OCI-LY1 (cell line): ENCODE results near the gene ADAMTS7.
"Not testable (repeated sequence)": the region's sequence is repeated elsewhere in the genome, so short reads cannot be mapped to it uniquely, and the experiment has no call there.

ENCODE experiments used
- H2AFZ ChIP-seq: fragments of 200-600 bp; sonication (generic), shearing (Covaris generic); 2 replicates; pipeline ENCODE4 v1.6.0; 2014; ENCODE audit warnings: antibody characterized with exemption, mild to moderate bottlenecking, low read length
- H3F3A ChIP-seq: fragments of 200-600 bp; sonication (generic), shearing (Covaris generic); 2 replicates; pipeline ENCODE4 v1.6.0; 2014; ENCODE audit warnings: mild to moderate bottlenecking, antibody characterized with exemption, low read length, moderate library complexity; ENCODE audit not compliant: insufficient read depth
- H3K27ac ChIP-seq: fragments of 200-600 bp; sonication (generic); 2 replicates; pipeline ENCODE4 v1.5.1; 2014; ENCODE audit warnings: low read length, mixed run types, mild to moderate bottlenecking, low read depth; ENCODE audit not compliant: poor library complexity, severe bottlenecking
- H3K27me3 ChIP-seq: fragments of 200-600 bp; sonication (generic); 2 replicates; pipeline ENCODE4 v1.6.0; 2014; ENCODE audit warnings: antibody characterized with exemption, mild to moderate bottlenecking, low read length, moderate library complexity; ENCODE audit not compliant: insufficient read depth
- H3K36me3 ChIP-seq: fragments of 200-600 bp; sonication (generic); 2 replicates; pipeline ENCODE4 v1.6.1; 2014; ENCODE audit warnings: mild to moderate bottlenecking, antibody characterized with exemption, low read length, moderate library complexity, mixed read lengths; ENCODE audit not compliant: insufficient read depth
- H3K4me1 ChIP-seq: fragments of 200-600 bp; sonication (generic); 2 replicates; pipeline ENCODE4 v1.5.1; 2014; ENCODE audit warnings: mild to moderate bottlenecking, low read length, moderate library complexity; ENCODE audit not compliant: insufficient read depth, severe bottlenecking
- H3K4me2 ChIP-seq: fragments of 200-600 bp; sonication (generic), shearing (Covaris generic); 2 replicates; pipeline ENCODE4 v1.6.1; 2014; ENCODE audit warnings: low read length
- H3K4me3 ChIP-seq: fragments of 200-600 bp; sonication (generic); 2 replicates; pipeline ENCODE4 v1.5.1; 2014; ENCODE audit warnings: low read length, low read depth, mild to moderate bottlenecking, mixed read lengths; ENCODE audit not compliant: poor library complexity, severe bottlenecking
- H3K79me2 ChIP-seq: fragments of 200-600 bp; shearing (Covaris generic); 2 replicates; pipeline ENCODE4 v1.6.1; 2016; ENCODE audit warnings: mixed run types, low read length, mixed read lengths; ENCODE audit not compliant: insufficient read depth
- H3K9ac ChIP-seq: fragments of 200-600 bp; sonication (generic), shearing (Covaris generic); 2 replicates; pipeline ENCODE4 v1.6.1; 2014; ENCODE audit warnings: mild to moderate bottlenecking, low read length, mixed read lengths
- H3K9me2 ChIP-seq: fragments of 200-600 bp; sonication (generic), shearing (Covaris generic); 2 replicates; pipeline ENCODE4 v1.6.1; 2014; ENCODE audit warnings: low read depth, mild to moderate bottlenecking, low read length, mixed read lengths
- H3K9me3 ChIP-seq: fragments of 200-600 bp; shearing (Covaris generic); 2 replicates; pipeline ENCODE4 v1.6.1; 2014; ENCODE audit warnings: low read length, mixed read lengths
- H4K20me1 ChIP-seq: fragments of 200-600 bp; sonication (generic), shearing (Covaris generic); 2 replicates; pipeline ENCODE4 v1.6.0; 2016; ENCODE audit warnings: mild to moderate bottlenecking, low read length; ENCODE audit not compliant: insufficient read depth
- EZH2 ChIP-seq: fragments of 200-600 bp; sonication (generic), shearing (Covaris generic); IDR thresholded peaks from 2 replicates; pipeline ENCODE4 v1.8.0; 2017; ENCODE audit warnings: borderline replicate concordance, mixed run types, mild to moderate bottlenecking, antibody characterized with exemption, low read length, moderate library complexity, mixed read lengths
- TF ChIP-seq, protein P1 (sequence below): fragments of 200-600 bp; sonication (generic), shearing (Covaris generic); IDR thresholded peaks from 2 replicates; pipeline ENCODE4 v1.5.1; 2017; ENCODE audit warnings: mild to moderate bottlenecking, antibody characterized with exemption, low read length, moderate library complexity, mixed read lengths

ADAMTS7 gene

DNA sequence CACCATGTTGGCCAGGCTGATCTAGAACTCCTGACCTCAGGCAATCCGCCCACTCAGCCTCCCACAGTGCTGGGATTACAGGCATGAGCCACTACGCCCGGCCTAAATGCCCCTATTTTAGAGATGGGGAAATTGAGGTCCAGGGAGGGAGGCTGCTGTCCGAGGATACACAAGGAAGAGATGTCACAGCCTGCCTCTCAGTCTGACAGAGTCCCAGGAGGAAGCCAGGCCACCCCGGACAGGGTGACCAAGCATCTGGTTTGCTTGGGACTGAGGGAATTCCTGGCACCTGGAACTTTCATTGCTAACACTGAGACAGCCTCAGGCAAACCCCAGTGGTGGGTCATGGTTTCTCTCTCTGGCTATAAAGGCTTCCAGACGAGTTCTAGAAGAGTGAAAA, 30.6 kb upstream of the ADAMTS7 start:
- Histone ChIP-seq H3K4me3 (no peak overlapping the region), H3K79me2 (no peaks in the 10 kb centered on the region), H3K9me2 (no peaks in the 10 kb centered on the region), H3K4me2 (no peak overlapping the region; the same call in 1 of the 2 replicates), H3K4me1 (peaks cover 22% of the 10 kb centered on the region), H3K27me3 (no peaks in the 10 kb centered on the region), H3K36me3 (no peaks in the 10 kb centered on the region), H3F3A (no peaks in the 10 kb centered on the region), H3K9me3 (no peaks in the 10 kb centered on the region), H3K9ac (no peak overlapping the region; the same call in 1 of the 2 replicates), H4K20me1 (no peaks in the 10 kb centered on the region), H3K27ac (peak overlapping the region; percentile 58), H2AFZ (no peak overlapping the region)
- TF ChIP-seq EZH2 = no peak

DNA sequence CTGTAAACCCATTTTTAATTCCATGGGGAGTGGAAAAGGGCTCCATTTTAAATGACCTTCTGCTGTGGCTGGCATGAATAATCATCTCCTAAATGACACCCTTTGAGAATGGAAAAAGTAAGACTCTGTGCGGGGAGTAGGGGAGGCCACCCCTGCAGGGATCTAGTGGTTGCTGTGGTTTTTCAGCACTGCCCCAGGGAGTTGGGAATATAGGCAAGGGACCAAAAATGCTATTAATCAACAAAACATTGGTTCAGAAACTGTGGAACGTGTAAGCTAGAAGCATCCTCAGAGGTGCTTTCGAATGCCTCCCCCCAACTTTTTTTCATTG, 30.1 kb upstream of the ADAMTS7 start:
- H3K9me3 ChIP-seq = no peaks in the 10 kb centered on the region
- no peaks in the 10 kb centered on the region for H3K27me3 ChIP-seq
- H3K4me1 ChIP-seq = peaks cover 22% of the 10 kb centered on the region
- no peaks in the 10 kb centered on the region for H3K9me2 ChIP-seq
- no peaks in the 10 kb centered on the region for H3F3A ChIP-seq
- H4K20me1 ChIP-seq = no peaks in the 10 kb centered on the region
- H2AFZ ChIP-seq = no peak overlapping the region
- no peak for TF ChIP-seq EZH2
- TF ChIP-seq, protein P1, sequence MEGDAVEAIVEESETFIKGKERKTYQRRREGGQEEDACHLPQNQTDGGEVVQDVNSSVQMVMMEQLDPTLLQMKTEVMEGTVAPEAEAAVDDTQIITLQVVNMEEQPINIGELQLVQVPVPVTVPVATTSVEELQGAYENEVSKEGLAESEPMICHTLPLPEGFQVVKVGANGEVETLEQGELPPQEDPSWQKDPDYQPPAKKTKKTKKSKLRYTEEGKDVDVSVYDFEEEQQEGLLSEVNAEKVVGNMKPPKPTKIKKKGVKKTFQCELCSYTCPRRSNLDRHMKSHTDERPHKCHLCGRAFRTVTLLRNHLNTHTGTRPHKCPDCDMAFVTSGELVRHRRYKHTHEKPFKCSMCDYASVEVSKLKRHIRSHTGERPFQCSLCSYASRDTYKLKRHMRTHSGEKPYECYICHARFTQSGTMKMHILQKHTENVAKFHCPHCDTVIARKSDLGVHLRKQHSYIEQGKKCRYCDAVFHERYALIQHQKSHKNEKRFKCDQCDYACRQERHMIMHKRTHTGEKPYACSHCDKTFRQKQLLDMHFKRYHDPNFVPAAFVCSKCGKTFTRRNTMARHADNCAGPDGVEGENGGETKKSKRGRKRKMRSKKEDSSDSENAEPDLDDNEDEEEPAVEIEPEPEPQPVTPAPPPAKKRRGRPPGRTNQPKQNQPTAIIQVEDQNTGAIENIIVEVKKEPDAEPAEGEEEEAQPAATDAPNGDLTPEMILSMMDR = no peak
- no peak overlapping the region for H3K4me3 ChIP-seq
- no peak overlapping the region for H3K4me2 ChIP-seq
- no peaks in the 10 kb centered on the region for H3K36me3 ChIP-seq
- H3K27ac ChIP-seq = no peak overlapping the region
- H3K79me2 ChIP-seq = no peaks in the 10 kb centered on the region
- no peak overlapping the region for H3K9ac ChIP-seq

DNA sequence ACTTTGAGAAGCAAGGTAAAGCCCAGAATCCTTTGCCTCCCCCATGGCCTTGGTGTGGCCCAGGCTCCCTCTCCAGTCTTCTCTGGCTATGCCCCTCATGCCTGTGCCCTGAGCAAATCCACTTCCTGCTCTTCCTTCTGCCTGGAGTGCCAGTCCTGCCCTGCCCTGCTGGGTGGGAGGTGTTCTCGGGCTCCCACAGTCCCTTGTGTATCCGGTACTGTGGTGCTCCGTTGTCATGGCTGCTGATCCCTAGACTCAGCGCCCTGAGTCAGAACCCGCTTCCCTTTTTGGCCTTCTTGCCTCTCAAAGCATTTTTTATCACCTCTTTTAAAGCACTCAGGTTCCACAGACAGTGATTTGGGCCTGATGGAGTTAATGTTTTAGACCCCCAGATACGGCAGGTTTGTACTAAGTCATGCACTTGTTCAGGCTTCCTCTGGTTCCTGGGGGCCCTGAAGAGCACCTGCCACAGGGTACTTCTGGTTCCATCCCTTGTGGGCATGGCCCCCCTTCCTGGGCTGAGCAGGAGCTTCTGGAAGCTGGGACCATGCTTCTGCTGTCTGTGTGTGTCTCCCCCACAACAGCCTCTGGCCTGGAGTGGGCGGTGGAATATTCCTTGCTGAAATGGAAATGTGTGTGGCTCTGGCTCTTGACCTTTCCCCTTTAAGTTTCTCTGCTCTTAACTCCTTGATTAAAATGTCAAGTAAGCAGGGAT, 29.6 kb upstream of the ADAMTS7 start:
- Histone ChIP-seq H3K9me3 (no peaks in the 10 kb centered on the region), H3K36me3 (no peaks in the 10 kb centered on the region), H3K9me2 (no peaks in the 10 kb centered on the region), H2AFZ (no peak overlapping the region), H3K9ac (no peak overlapping the region), H4K20me1 (no peaks in the 10 kb centered on the region), H3F3A (no peaks in the 10 kb centered on the region), H3K27me3 (no peaks in the 10 kb centered on the region), H3K4me2 (no peak overlapping the region), H3K27ac (no peak overlapping the region), H3K79me2 (no peaks in the 10 kb centered on the region), H3K4me1 (peaks cover 22% of the 10 kb centered on the region), H3K4me3 (no peak overlapping the region)
- TF ChIP-seq, protein P1 = no peak
- no peak for TF ChIP-seq EZH2

DNA sequence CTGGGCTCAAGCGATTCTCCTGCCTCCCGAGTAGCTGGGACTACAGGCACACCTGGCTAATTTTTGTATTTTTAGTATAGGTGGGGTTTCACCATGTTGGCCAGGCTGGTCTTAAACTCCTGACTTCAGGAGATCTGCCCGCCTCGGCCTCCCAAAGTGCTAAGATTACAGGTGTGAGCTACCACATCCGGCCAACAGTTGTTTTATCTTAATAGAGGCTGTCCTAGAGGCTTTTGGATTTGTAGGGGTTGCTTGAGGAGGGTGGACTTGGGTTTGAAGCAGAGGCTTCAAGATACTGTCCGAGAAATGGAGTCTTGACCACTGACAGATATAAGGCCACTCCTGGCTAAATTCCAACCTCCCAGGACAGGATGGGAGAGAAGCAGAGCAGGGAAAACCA, 27.9 kb upstream of the ADAMTS7 start:
- not testable (repeated sequence) for H3F3A ChIP-seq, H3K4me3 ChIP-seq, H3K27ac ChIP-seq, H3K79me2 ChIP-seq, H2AFZ ChIP-seq, H3K9me3 ChIP-seq, H4K20me1 ChIP-seq, H3K36me3 ChIP-seq, H3K9ac ChIP-seq, H3K27me3 ChIP-seq, H3K9me2 ChIP-seq, H3K4me2 ChIP-seq
- H3K4me1 ChIP-seq = peaks cover 22% of the 10 kb centered on the region
